ENCODE data around the gene GTPBP6.

DNA sequence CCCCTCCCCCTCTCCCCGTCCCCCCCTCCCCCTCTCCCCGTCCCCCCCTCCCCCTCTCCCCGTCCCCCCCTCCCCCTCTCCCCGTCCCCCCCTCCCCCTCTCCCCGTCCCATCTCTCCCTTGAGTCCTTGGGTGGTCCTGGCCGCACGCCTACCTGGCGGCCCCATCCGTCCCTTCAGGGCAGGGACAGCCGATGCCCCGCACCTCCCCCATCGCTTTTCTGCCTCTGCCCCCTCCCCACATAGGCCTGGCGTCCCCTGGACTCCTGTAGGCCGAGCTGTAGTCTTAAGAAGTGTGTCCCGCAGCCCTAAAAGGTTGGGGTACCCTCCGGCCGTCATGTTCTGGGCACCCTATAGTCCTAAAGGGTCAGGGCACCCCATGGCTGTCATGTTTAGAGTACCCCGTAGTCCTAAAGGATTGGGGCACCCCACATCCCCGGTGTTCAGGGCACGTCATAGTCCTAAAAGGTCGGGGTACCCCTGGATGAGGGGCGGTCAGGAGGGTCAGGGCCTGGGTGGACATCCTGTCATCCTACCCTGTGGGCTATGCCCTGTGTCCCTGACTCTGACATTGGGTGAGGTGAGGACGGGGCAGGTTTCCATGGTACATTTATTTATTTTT is 10.8 kb upstream of the GTPBP6 start:
- TF ChIP-seq, protein P1, sequence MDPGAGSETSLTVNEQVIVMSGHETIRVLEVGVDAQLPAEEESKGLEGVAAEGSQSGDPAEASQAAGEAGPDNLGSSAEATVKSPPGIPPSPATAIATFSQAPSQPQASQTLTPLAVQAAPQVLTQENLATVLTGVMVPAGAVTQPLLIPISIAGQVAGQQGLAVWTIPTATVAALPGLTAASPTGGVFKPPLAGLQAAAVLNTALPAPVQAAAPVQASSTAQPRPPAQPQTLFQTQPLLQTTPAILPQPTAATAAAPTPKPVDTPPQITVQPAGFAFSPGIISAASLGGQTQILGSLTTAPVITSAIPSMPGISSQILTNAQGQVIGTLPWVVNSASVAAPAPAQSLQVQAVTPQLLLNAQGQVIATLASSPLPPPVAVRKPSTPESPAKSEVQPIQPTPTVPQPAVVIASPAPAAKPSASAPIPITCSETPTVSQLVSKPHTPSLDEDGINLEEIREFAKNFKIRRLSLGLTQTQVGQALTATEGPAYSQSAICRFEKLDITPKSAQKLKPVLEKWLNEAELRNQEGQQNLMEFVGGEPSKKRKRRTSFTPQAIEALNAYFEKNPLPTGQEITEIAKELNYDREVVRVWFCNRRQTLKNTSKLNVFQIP (CRISPR knock-in tag; IDR thresholded peaks at IDR 0.05; ENCODE audit: borderline replicate concordance, low read depth), result no peak
- TF ChIP-seq CSDC2 (CRISPR knock-in tag; IDR thresholded peaks at IDR 0.05) (no peak), ZFP30 (CRISPR knock-in tag; IDR thresholded peaks at IDR 0.05) (no peak), ZNF70 (CRISPR knock-in tag; IDR thresholded peaks at IDR 0.05) (no peak)

Measured in SK-N-SH treated with all-trans-retinoic acid at 6 μM for 48 hours (cell line).